Measurements from ENCODE around the gene KRT81. TPM values are rescaled to one million over a fixed set of nuclear protein-coding genes. Genes with fewer than 3 reads are reported as not detected.
"Not testable (repeated sequence)": the region's sequence is repeated elsewhere in the genome, so short reads cannot be mapped to it uniquely, and the experiment has no call there.

The KRT81 gene
- total and polyA plus RNA-seq, 7 donors: 0.03 to 0.14 TPM; not detected in 5

GRCh38 chr12:52243259-52243855 lies 48.0 kb downstream of the KRT81 start:
- intact Hi-C loops (cut with DNase I): no loop called here

DNA sequence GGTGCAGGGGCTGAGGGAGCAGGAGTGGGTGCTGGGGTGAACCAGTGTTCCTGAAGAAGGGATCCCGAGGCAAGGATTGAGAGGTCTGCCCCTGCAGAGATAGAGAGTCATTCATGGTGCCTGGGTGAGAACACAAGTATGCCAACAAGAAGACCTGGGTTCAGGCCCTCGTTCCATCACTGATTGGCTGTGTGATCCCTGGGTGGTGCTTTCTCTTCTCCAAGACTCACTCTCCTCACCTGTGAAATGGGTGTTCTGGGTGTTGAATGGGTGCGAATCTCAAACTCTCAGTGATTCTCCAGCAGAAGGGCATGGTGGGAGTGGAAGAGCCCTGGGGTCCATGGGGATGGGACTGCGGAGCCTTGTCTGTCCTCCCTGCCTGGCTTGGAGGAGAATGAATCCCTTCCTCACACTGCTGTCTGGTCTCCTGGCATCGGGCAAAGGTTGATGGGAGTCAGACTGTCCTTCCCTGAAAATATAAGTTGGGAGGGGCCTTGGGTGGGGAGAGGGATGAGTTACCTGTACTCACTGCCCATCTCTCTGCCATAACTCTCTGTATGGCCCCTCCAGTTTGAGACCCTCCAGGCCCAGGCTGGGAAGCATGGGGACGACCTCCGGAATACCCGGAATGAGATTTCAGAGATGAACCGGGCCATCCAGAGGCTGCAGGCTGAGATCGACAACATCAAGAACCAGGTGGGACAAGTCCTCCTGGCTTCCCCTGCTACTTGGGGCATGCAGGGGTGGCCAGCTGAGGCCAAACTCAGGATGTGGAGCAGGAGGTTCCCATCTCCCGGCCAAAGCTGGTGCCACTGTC lies 48.7 kb downstream of the KRT81 start:
- WGBS, 3 donors: 92 to 95% (median 94%) methylated on average over 11 of the region's 11 CpGs
- no peak overlapping the region for H3K27ac ChIP-seq
- TF ChIP-seq, protein P1, sequence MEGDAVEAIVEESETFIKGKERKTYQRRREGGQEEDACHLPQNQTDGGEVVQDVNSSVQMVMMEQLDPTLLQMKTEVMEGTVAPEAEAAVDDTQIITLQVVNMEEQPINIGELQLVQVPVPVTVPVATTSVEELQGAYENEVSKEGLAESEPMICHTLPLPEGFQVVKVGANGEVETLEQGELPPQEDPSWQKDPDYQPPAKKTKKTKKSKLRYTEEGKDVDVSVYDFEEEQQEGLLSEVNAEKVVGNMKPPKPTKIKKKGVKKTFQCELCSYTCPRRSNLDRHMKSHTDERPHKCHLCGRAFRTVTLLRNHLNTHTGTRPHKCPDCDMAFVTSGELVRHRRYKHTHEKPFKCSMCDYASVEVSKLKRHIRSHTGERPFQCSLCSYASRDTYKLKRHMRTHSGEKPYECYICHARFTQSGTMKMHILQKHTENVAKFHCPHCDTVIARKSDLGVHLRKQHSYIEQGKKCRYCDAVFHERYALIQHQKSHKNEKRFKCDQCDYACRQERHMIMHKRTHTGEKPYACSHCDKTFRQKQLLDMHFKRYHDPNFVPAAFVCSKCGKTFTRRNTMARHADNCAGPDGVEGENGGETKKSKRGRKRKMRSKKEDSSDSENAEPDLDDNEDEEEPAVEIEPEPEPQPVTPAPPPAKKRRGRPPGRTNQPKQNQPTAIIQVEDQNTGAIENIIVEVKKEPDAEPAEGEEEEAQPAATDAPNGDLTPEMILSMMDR (IDR thresholded peaks at IDR 0.05): no peak

More at GRCh38 chr12:52243259-52243855, 48.0 kb downstream of the KRT81 start:
- WGBS, 3 donors: 61 to 75% (median 70%) methylated on average over 5 of the region's 5 CpGs
- no peaks in the 10 kb centered on the region for H3K27me3 ChIP-seq (ENCODE audit: insufficient read depth in 3 of 3, low read length in 2 of 3)
- TF ChIP-seq, protein P1 (IDR thresholded peaks at IDR 0.05): no peak
- no peaks in the 10 kb centered on the region for H3K9me3 ChIP-seq
- no peak overlapping the region for H3K4me3 ChIP-seq
- H3K27ac ChIP-seq: no peak overlapping the region
- ATAC-seq (no peak), DNase-seq (peak in 1 of 2 donors; percentile 40)
- H3K4me1 ChIP-seq: peaks cover 30% of the 10 kb centered on the region
- no peaks in the 10 kb centered on the region for H3K36me3 ChIP-seq (ENCODE audit: insufficient read depth in 1 of 2, low read depth in 1 of 2)

DNA sequence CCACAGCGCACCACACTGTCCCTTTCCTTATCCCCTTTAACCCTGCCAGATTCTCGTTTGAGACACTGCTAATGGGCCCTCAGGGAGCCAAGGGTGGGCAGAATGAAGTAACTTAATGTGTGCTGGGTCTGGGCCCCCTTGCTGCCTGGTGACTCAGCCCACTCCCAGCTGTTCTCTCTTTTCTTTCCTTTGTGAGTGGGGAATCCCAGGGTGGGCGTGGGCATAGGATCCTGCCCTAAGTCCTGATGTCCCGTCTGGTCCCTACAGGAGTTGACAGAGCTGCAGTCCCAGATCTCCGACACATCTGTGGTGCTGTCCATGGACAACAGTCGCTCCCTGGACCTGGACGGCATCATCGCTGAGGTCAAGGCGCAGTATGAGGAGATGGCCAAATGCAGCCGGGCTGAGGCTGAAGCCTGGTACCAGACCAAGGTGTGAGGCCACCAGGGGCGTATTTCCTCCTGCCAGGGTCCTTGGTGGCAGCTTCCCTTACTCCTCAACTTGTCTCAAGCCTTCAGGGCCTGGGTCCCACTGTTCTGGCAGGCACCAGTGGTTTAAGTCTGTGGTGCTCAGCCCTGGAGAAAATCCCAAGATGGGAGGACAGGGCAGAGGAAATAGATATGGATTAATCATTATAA lies 50.0 kb downstream of the KRT81 start:
- H3K4me3 ChIP-seq: no peak overlapping the region
- ATAC-seq (no peak), DNase-seq (peak in 1 of 2 donors; percentile 17)
- H3K4me1 ChIP-seq: peaks cover 12% of the 10 kb centered on the region
- H3K36me3 ChIP-seq (ENCODE audit: insufficient read depth in 1 of 2, low read depth in 1 of 2): no peaks in the 10 kb centered on the region
- no peak overlapping the region for H3K27ac ChIP-seq
- no peaks in the 10 kb centered on the region for H3K9me3 ChIP-seq
- intact Hi-C loops (cut with DNase I): no loop called here
- 63 to 82% (median 72%) methylated on average over 11 of the region's 11 CpGs for WGBS, 3 donors
- peaks cover 0 to 1% (median 0%) of the 10 kb centered on the region in 3 donors for H3K27me3 ChIP-seq (ENCODE audit: insufficient read depth in 3 of 3, low read length in 2 of 3)
- TF ChIP-seq, protein P1 (IDR thresholded peaks at IDR 0.05): no peak

More for the DNA sequence above, 48.7 kb downstream of the KRT81 start:
- peaks cover 25% of the 10 kb centered on the region for H3K4me1 ChIP-seq
- no peaks in the 10 kb centered on the region for H3K36me3 ChIP-seq (ENCODE audit: insufficient read depth in 1 of 2, low read depth in 1 of 2)
- intact Hi-C loops (cut with DNase I): no loop called here
- ATAC-seq (no peak), DNase-seq (peak in 1 of 2 donors; percentile 28)
- no peaks in the 10 kb centered on the region for H3K9me3 ChIP-seq
- H3K4me3 ChIP-seq: no peak overlapping the region
- H3K27me3 ChIP-seq (ENCODE audit: insufficient read depth in 3 of 3, low read length in 2 of 3): peaks cover 0 to 1% (median 0%) of the 10 kb centered on the region in 3 donors

GRCh38 chr12:52240247-52240646 lies 51.1 kb downstream of the KRT81 start:
- DNase-seq: peak in 1 of 2 donors; percentile 12
- H3K4me3 ChIP-seq; ATAC-seq; intact Hi-C loops (cut with DNase I); H3K9me3 ChIP-seq; H3K27me3 ChIP-seq (ENCODE audit: insufficient read depth in 3 of 3, low read length in 2 of 3); H3K36me3 ChIP-seq (ENCODE audit: insufficient read depth in 1 of 2, low read depth in 1 of 2); H3K27ac ChIP-seq: not testable (repeated sequence)
- peaks cover 11% of the 10 kb centered on the region for H3K4me1 ChIP-seq
- 90 to 92% (median 91%) methylated on average over 6 of the region's 6 CpGs for WGBS, 3 donors

DNA sequence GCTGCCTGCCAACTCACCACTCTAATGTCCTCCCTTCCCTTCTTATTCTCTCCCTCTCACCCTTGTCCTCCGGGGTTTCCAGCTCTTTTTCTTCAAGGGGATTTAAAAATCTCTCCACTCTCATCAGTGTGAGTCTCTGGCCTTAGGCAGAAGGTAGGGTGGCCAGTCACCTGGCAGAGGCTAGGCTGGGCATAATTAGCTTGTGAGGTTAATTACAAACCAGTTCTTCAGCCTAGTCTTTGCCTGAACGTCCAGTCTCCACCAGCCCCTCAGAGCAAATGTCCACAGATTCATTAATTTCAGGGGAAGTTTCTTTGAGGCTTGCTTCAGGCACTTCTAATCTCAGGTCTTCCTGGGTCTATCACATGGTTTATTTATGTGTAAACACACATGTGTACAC lies 51.6 kb downstream of the KRT81 start:
- intact Hi-C loops (cut with DNase I): no loop called here
- ATAC-seq (no peak), DNase-seq (peak in 1 of 2 donors; percentile 6)
- TF ChIP-seq, protein P1 (IDR thresholded peaks at IDR 0.05): no peak
- Histone ChIP-seq H3K9me3 (no peaks in the 10 kb centered on the region), H3K27ac (no peak overlapping the region), H3K4me3 (no peak overlapping the region), H3K4me1 (peaks cover 11% of the 10 kb centered on the region), H3K27me3 (ENCODE audit: insufficient read depth in 3 of 3, low read length in 2 of 3) (peaks cover 0 to 1% (median 1%) of the 10 kb centered on the region in 3 donors), H3K36me3 (ENCODE audit: insufficient read depth in 1 of 2, low read depth in 1 of 2) (no peaks in the 10 kb centered on the region)
- WGBS, 3 donors: 73 to 90% (median 84%) methylated on average over 2 of the region's 2 CpGs
